ENCODE results near the gene GIGYF1.
A peak's percentile ranks its signal among the peaks of the same experiment; 100 is the strongest.
"Not testable (repeated sequence)": the region's sequence is repeated elsewhere in the genome, so short reads cannot be mapped to it uniquely, and the experiment has no call there.

GIGYF1 gene

GRCh38 chr7:100673302-100673941, 20.6 kb downstream of the GIGYF1 start, which contains the start of gene GNB2:
TSS of gene GNB2 (plus strand) at chr7:100673740. CDS start at chr7:100676266, 2,526 bp downstream.
- peak within 1 kb of the TSS; percentile 96 for H3K27ac ChIP-seq
- TF ChIP-seq CTCF (conservative IDR thresholded peaks at IDR 0.05), result no peak

GRCh38 chr7:100671353-100672327, 22.4 kb downstream of the GIGYF1 start:
- TF ChIP-seq CTCF (conservative IDR thresholded peaks at IDR 0.05), result no peak
- no peak overlapping the region for H3K27ac ChIP-seq

- TF ChIP-seq CTCF (conservative IDR thresholded peaks at IDR 0.05), result no peak
- H3K27ac ChIP-seq, result no peak overlapping the region
Observed at GRCh38 chr7:100670074-100670473, 24.0 kb downstream of the GIGYF1 start.

GRCh38 chr7:100669106-100669505, 24.9 kb downstream of the GIGYF1 start:
- H3K27ac ChIP-seq, result not testable (repeated sequence)

GRCh38 chr7:100668069-100668449, 26.0 kb downstream of the GIGYF1 start:
- H3K27ac ChIP-seq, result no peak overlapping the region
- no peak for TF ChIP-seq CTCF (conservative IDR thresholded peaks at IDR 0.05)

- no peak for TF ChIP-seq CTCF (conservative IDR thresholded peaks at IDR 0.05)
- no peak overlapping the region for H3K27ac ChIP-seq
Observed at GRCh38 chr7:100667331-100668068, 26.6 kb downstream of the GIGYF1 start.

- no peak for TF ChIP-seq CTCF (conservative IDR thresholded peaks at IDR 0.05)
- no peak overlapping the region for H3K27ac ChIP-seq
Observed at GRCh38 chr7:100665168-100665726, 28.8 kb downstream of the GIGYF1 start.

GRCh38 chr7:100662194-100662776, 31.8 kb downstream of the GIGYF1 start:
- H3K27ac ChIP-seq, result not testable (repeated sequence)
